K562 (cell line): Measurements from ENCODE around the gene SORCS2.

Experiments used
- ATF7 ChIP-seq: fragments of 450-650 bp; IDR thresholded peaks from 2 replicates; pipeline ENCODE4 v1.7.1; 2014; ENCODE audit warnings: mild to moderate bottlenecking, moderate library complexity
- POLR2AphosphoS5 ChIP-seq: IDR thresholded peaks from 2 replicates; pipeline ENCODE4 v1.6.1; 2011; ENCODE audit warnings: mild to moderate bottlenecking, low read depth, low read length, moderate library complexity; ENCODE audit not compliant: control insufficient read depth, insufficient read depth
- RAD21 ChIP-seq, 2 experiments: fragments of 250-450 bp in 1 of 2; fragments of 450-650 bp in 1 of 2; sonication (Bioruptor Pico) in 1 of 2; formaldehyde crosslinking in 1 of 2; IDR thresholded peaks in 1 of 2; conservative IDR thresholded peaks in 1 of 2; 2 replicates each; pipeline versions ENCODE4 v1.4.0 to v1.8.0; 2020 to 2022; ENCODE audit warnings: mild to moderate bottlenecking in 2 of 2, moderate library complexity in 1 of 2
- ZC3H4 ChIP-seq: sonication (generic); formaldehyde crosslinking; IDR thresholded peaks from 2 replicates; pipeline ENCODE4 v1.9.0; 2021; ENCODE audit warnings: missing genetic modification reagents, borderline replicate concordance
- TF ChIP-seq, protein P1 (sequence below): fragments of 450-650 bp; formaldehyde crosslinking; IDR thresholded peaks from 2 replicates; pipeline ENCODE4 v1.4.0; 2020; ENCODE audit warnings: mild to moderate bottlenecking, moderate library complexity
- TF ChIP-seq, protein P2 (sequence below): sonication (generic); formaldehyde crosslinking; IDR thresholded peaks from 2 replicates; pipeline ENCODE4 v1.9.0; 2022; ENCODE audit warnings: mild to moderate bottlenecking, missing genetic modification reagents
- TF ChIP-seq, protein P3 (sequence below), 3 experiments: IDR thresholded peaks in 2 of 3; conservative IDR thresholded peaks in 1 of 3; 2 replicates each; pipeline ENCODE4 v1.5.1; 2011 to 2012; ENCODE audit warnings: low read length in 3 of 3, mild to moderate bottlenecking in 3 of 3, control low read depth in 2 of 3, improper control_type of control experiment in 1 of 3, inconsistent platforms in 1 of 3, low read depth in 1 of 3, mixed read lengths in 1 of 3, moderate library complexity in 1 of 3; ENCODE audit not compliant: insufficient read depth in 2 of 3

DNA sequence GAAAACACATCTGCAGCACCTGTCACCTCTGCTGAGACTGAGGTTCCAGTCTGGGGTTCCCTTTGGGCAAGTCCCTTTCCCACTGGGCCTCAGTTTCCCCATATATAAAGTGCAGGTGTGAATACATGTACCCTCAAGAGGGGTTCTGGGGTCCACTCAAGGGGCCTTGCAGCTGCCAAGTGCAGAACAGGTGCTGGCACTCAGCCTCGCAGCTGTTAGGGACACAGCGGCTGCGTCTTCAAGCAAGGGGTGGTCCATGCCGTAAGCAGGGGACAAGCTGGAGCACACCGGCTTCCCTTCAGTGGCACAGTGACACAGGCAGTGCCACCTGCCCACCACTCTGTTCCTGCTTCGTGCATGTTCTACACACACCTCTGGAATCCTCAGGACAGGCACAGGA is 329.3 kb downstream of the SORCS2 start:
- TF ChIP-seq, protein P1, sequence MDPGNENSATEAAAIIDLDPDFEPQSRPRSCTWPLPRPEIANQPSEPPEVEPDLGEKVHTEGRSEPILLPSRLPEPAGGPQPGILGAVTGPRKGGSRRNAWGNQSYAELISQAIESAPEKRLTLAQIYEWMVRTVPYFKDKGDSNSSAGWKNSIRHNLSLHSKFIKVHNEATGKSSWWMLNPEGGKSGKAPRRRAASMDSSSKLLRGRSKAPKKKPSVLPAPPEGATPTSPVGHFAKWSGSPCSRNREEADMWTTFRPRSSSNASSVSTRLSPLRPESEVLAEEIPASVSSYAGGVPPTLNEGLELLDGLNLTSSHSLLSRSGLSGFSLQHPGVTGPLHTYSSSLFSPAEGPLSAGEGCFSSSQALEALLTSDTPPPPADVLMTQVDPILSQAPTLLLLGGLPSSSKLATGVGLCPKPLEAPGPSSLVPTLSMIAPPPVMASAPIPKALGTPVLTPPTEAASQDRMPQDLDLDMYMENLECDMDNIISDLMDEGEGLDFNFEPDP: no peak
- TF ChIP-seq, protein P2, sequence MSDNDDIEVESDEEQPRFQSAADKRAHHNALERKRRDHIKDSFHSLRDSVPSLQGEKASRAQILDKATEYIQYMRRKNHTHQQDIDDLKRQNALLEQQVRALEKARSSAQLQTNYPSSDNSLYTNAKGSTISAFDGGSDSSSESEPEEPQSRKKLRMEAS (CRISPR knock-in tag): no peak
- TF ChIP-seq RAD21 (CRISPR knock-in tag; conservative IDR thresholded peaks at IDR 0.05 in 1 of 2, IDR thresholded peaks at IDR 0.05 in 1 of 2) (no peak), ATF7 (no peak), ZC3H4 (no peak), POLR2AphosphoS5 (no peak)
- TF ChIP-seq, protein P3, sequence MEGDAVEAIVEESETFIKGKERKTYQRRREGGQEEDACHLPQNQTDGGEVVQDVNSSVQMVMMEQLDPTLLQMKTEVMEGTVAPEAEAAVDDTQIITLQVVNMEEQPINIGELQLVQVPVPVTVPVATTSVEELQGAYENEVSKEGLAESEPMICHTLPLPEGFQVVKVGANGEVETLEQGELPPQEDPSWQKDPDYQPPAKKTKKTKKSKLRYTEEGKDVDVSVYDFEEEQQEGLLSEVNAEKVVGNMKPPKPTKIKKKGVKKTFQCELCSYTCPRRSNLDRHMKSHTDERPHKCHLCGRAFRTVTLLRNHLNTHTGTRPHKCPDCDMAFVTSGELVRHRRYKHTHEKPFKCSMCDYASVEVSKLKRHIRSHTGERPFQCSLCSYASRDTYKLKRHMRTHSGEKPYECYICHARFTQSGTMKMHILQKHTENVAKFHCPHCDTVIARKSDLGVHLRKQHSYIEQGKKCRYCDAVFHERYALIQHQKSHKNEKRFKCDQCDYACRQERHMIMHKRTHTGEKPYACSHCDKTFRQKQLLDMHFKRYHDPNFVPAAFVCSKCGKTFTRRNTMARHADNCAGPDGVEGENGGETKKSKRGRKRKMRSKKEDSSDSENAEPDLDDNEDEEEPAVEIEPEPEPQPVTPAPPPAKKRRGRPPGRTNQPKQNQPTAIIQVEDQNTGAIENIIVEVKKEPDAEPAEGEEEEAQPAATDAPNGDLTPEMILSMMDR (IDR thresholded peaks at IDR 0.05 in 2 of 3, conservative IDR thresholded peaks at IDR 0.05 in 1 of 3; ENCODE audit: insufficient read depth in 2 of 3, low read depth in 1 of 3, low read length in 3 of 3): no peak
